SU-DHL-6 (cell line): Measurements from ENCODE around the gene KLLN.

Source experiments
- H2AFZ ChIP-seq: fragments of 200-600 bp; sonication (generic); 2 replicates; pipeline ENCODE4 v1.6.1; 2014; ENCODE audit warnings: low read depth, mild to moderate bottlenecking, moderate library complexity, mixed read lengths, antibody characterized with exemption, low read length; ENCODE audit not compliant: severe bottlenecking
- H3F3A ChIP-seq: fragments of 200-600 bp; shearing (Covaris generic); 2 replicates; pipeline ENCODE4 v1.6.0; 2016; ENCODE audit warnings: antibody characterized with exemption, mild to moderate bottlenecking; ENCODE audit not compliant: insufficient read depth
- H3K27ac ChIP-seq: fragments of 200-600 bp; sonication (generic); 2 replicates; pipeline ENCODE4 v1.5.1; 2016; ENCODE audit warnings: low read depth, mild to moderate bottlenecking, low read length, moderate library complexity, mixed read lengths
- H3K27me3 ChIP-seq: fragments of 200-600 bp; sonication (generic), shearing (Covaris generic); 2 replicates; pipeline ENCODE4 v1.6.0; 2014; ENCODE audit warnings: mild to moderate bottlenecking, low read length
- H3K36me3 ChIP-seq: fragments of 200-600 bp; sonication (generic); 2 replicates; pipeline ENCODE4 v1.6.1; 2014; ENCODE audit warnings: mild to moderate bottlenecking, low read length, mixed read lengths
- H3K4me2 ChIP-seq: fragments of 300-600, 200-600 bp; shearing (Covaris generic), sonication (generic); 2 replicates; pipeline ENCODE4 v1.6.0; 2014; ENCODE audit warnings: low read length, low read depth, mild to moderate bottlenecking; ENCODE audit not compliant: poor library complexity, severe bottlenecking
- H3K4me3 ChIP-seq: fragments of 200-600 bp; sonication (generic); 2 replicates; pipeline ENCODE4 v1.5.1; 2014; ENCODE audit warnings: antibody characterized with exemption, low read length, mild to moderate bottlenecking, mixed read lengths; ENCODE audit not compliant: insufficient read depth, poor library complexity, severe bottlenecking
- H3K79me2 ChIP-seq: fragments of 200-600 bp; sonication (generic); 2 replicates; pipeline ENCODE4 v1.6.1; 2014; ENCODE audit warnings: mild to moderate bottlenecking, low read length, moderate library complexity; ENCODE audit not compliant: insufficient read depth
- H3K9ac ChIP-seq: fragments of 200-600 bp; sonication (generic); 2 replicates; pipeline ENCODE4 v1.7.0; 2014; ENCODE audit warnings: mild to moderate bottlenecking, low read length
- H3K9me2 ChIP-seq: fragments of 200-600 bp; sonication (generic); replicated peaks from 2 replicates; pipeline ENCODE4 v1.6.1; 2014; ENCODE audit warnings: low read length; ENCODE audit not compliant: insufficient read depth
- H3K9me3 ChIP-seq: fragments of 200-600 bp; sonication (generic); 2 replicates; pipeline ENCODE4 v1.6.1; 2014; ENCODE audit warnings: low read length, mixed read lengths; ENCODE audit not compliant: insufficient read depth
- H4K20me1 ChIP-seq: fragments of 200-600 bp; sonication (generic); 2 replicates; pipeline ENCODE4 v1.6.1; 2014; ENCODE audit warnings: low read depth, mild to moderate bottlenecking, antibody characterized with exemption, low read length, moderate library complexity, mixed read lengths
- EZH2phosphoT487 ChIP-seq: fragments of 200-600 bp; sonication (generic), shearing (Covaris generic); conservative IDR thresholded peaks from 2 replicates; pipeline ENCODE4 v1.6.1; 2018; ENCODE audit warnings: mild to moderate bottlenecking, antibody characterized with exemption, low read length, moderate library complexity, mixed read lengths
- TF ChIP-seq, protein P1 (sequence below): fragments of 200-600 bp; sonication (generic); IDR thresholded peaks from one replicate; pipeline ENCODE4 v1.5.1; 2017; ENCODE audit warnings: antibody characterized with exemption, mild to moderate bottlenecking, low read length, moderate library complexity; ENCODE audit not compliant: insufficient read depth, poor library complexity, severe bottlenecking

Gene KLLN

GRCh38 chr10:87819289-87819585 lies 44.1 kb downstream of the KLLN start:
- Histone ChIP-seq H3K9me3 (no peaks in the 10 kb centered on the region), H3K4me2 (peak overlapping the region; percentile 92), H3K79me2 (peaks cover 37% of the 10 kb centered on the region), H3K9me2 (no peaks in the 10 kb centered on the region), H3K27ac (no peak overlapping the region), H3K4me3 (no peak overlapping the region), H3F3A (0 out of 2 replicates have a peak, but pooled peaks cover 7% of the 10 kb centered on the region), H4K20me1 (peaks cover 19% of the 10 kb centered on the region), H2AFZ (peak overlapping the region; percentile 87), H3K27me3 (no peaks in the 10 kb centered on the region), H3K9ac (no peak overlapping the region), H3K36me3 (peaks cover 4% of the 10 kb centered on the region; the same call in 1 of the 2 replicates)
- no peak for TF ChIP-seq EZH2phosphoT487
- TF ChIP-seq, protein P1, sequence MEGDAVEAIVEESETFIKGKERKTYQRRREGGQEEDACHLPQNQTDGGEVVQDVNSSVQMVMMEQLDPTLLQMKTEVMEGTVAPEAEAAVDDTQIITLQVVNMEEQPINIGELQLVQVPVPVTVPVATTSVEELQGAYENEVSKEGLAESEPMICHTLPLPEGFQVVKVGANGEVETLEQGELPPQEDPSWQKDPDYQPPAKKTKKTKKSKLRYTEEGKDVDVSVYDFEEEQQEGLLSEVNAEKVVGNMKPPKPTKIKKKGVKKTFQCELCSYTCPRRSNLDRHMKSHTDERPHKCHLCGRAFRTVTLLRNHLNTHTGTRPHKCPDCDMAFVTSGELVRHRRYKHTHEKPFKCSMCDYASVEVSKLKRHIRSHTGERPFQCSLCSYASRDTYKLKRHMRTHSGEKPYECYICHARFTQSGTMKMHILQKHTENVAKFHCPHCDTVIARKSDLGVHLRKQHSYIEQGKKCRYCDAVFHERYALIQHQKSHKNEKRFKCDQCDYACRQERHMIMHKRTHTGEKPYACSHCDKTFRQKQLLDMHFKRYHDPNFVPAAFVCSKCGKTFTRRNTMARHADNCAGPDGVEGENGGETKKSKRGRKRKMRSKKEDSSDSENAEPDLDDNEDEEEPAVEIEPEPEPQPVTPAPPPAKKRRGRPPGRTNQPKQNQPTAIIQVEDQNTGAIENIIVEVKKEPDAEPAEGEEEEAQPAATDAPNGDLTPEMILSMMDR = no peak

DNA sequence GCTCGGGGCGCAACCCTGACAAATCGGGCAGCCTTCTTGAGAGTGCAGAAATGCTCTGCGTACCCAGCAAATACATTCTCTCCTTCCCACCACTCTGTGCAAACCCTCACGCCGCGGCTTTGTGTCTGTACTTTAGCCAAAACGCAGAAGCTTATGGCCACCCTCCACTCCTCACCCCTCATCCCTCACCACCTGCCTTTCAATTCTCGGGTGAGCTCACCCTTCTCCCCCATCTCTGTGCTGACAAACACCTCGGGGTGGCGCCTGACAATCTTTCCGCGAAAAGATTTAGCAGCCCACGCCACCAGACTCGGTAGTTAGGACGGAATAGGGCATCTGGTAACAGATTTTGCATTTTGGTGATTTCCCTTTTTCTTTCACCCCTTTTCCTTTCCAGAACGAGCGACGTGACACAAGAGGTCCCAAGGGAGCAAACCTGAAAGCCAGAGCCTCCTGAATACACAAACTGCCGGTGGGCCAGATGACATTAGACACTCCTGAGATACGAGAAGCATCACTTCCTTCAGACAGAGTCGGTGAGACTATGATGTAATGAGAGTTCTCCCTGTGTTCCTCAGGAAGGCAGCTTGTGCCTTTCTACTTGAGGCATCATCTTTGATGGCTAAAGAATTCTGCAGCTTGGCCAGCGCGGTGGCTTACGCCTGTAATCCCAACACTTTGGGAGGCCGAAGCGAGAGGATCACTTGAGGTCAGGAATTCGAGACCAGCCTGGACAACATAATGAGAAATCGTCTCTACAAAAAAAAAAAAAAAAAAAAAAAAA lies 44.6 kb downstream of the KLLN start:
- Histone ChIP-seq H3F3A (0 out of 2 replicates have a peak, but pooled peaks cover 7% of the 10 kb centered on the region), H3K9me3 (no peaks in the 10 kb centered on the region), H3K9me2 (no peaks in the 10 kb centered on the region), H3K9ac (peak overlapping the region; percentile 81), H2AFZ (peak overlapping the region; percentile 87), H3K27me3 (no peaks in the 10 kb centered on the region), H3K79me2 (peaks cover 43% of the 10 kb centered on the region), H3K36me3 (peaks cover 10% of the 10 kb centered on the region; the same call in 1 of the 2 replicates), H3K4me2 (peak overlapping the region; percentile 92), H4K20me1 (peaks cover 19% of the 10 kb centered on the region), H3K27ac (peak overlapping the region; percentile 61), H3K4me3 (peak overlapping the region; percentile 75)
- TF ChIP-seq, protein P1 = peak; percentile 11
- no peak for TF ChIP-seq EZH2phosphoT487

DNA sequence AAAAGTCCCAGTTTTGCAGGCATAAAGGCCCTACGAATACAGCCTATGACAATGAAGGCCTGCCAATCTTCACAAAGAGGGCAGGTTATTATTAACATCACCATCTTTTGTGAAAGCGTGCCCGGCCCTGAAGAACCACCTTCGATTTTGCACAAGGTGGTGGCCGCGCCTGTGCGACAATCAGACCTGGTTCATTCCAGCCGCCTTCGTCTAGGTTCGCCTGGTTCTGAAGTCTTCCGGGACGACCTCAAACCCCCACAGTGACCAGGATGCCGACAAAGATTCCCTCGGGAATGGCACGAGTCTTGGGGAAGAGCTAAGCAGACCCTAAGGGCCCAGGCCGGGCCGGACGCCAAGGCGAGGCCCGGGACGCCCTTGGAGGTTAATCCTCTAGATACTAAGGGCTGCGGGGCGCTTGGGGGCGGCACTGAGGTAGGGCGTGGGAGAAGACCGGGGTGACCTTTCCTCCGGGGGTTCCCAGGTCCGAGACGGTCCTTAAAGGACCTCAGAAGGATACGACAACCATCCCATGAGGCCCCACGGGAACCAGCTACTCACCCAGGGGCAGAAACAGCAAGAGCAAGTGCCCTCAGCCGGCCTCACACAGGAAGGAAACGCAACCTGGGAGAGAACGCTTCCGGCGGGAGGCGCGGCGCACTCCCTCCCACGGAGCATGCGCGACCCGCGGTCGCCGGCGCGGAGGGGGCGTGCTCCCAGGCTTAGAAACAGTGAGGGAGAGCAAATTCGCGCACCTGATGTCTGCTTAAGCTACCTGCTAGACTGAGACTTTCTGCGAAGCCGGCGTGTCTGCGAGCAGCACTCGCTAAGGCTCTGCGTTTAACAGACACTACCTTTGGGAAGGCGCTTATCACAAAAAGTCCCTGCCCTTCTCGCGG lies 45.5 kb downstream of the KLLN start, which contains the start of gene ATAD1:
ATAD1 (minus strand) TSS at position 618 of the 896 bp plus-strand sequence. CDS start 3,627 bp downstream, outside the sequence.
- Histone ChIP-seq H3K79me2 (peaks cover 49% of the 10 kb centered on the region), H3K27ac (peak within 1 kb of the TSS; percentile 61)
- no peak for TF ChIP-seq EZH2phosphoT487
- TF ChIP-seq, protein P1 = no peak

More for the DNA sequence above, 45.5 kb downstream of the KLLN start, which contains the start of gene ATAD1:
- Histone ChIP-seq H2AFZ (peak within 1 kb of the TSS; percentile 87), H3K9me3 (no peaks in the 10 kb centered on the region), H3K36me3 (peaks cover 17% of the 10 kb centered on the region), H3K27me3 (no peaks in the 10 kb centered on the region), H3F3A (0 out of 2 replicates have a peak, but pooled peaks cover 7% of the 10 kb centered on the region), H3K9me2 (no peaks in the 10 kb centered on the region), H3K4me3 (peak within 1 kb of the TSS; percentile 75), H3K9ac (peak within 1 kb of the TSS; percentile 81), H3K4me2 (peak within 1 kb of the TSS; percentile 92), H4K20me1 (peaks cover 19% of the 10 kb centered on the region)
